K562 (cell line): ENCODE measurements around the gene TFPT. TPM values are rescaled to one million over a fixed set of nuclear protein-coding genes. Genes with fewer than 3 reads are reported as not detected.

Experiments used
- CEBPG ChIP-seq, 3 experiments: fragments of 200-800 bp in 1 of 3; sonication (Bioruptor generic) in 1 of 3; sonication (generic) in 1 of 3; formaldehyde crosslinking in 1 of 3; IDR thresholded peaks in 2 of 3; conservative IDR thresholded peaks in 1 of 3; 2 replicates each; pipeline versions ENCODE4 v1.6.1 to v1.8.0; 2016 to 2022; ENCODE audit warnings: missing compliant biosample characterization in 2 of 3, missing genetic modification characterization in 2 of 3, mild to moderate bottlenecking in 1 of 3, missing genetic modification reagents in 1 of 3
- CHD1 ChIP-seq: fragments of 200-600 bp; sonication (generic); IDR thresholded peaks from one replicate; pipeline ENCODE4 v1.6.1; 2012; ENCODE audit warnings: mild to moderate bottlenecking, moderate library complexity, low read length, inconsistent platforms
- HMBOX1 ChIP-seq: sonication (generic); IDR thresholded peaks from 2 replicates; pipeline ENCODE4 v1.6.1; 2016
- KHSRP ChIP-seq: fragments of 450-650 bp; IDR thresholded peaks from 2 replicates; pipeline ENCODE4 v1.6.1; 2017
- MNT ChIP-seq, 2 experiments: fragments of 450-650 bp; conservative IDR thresholded peaks; 2 replicates each; pipeline ENCODE4 v1.6.1; 2017; ENCODE audit warnings: mild to moderate bottlenecking in 2 of 2, moderate library complexity in 2 of 2
- SMAD1 ChIP-seq: fragments of 150-350 bp; IDR thresholded peaks from 2 replicates; pipeline ENCODE4 v1.6.1; 2014; ENCODE audit warnings: low read length, low read depth; ENCODE audit not compliant: partially characterized antibody
- TCFL5 ChIP-seq: fragments of 250-450 bp; sonication (Bioruptor Pico); conservative IDR thresholded peaks from 2 replicates; pipeline ENCODE4 v1.6.1; 2021; ENCODE audit warnings: mild to moderate bottlenecking, moderate library complexity, matching md5 sums
- TRIM28 ChIP-seq: fragments of 450-650 bp; IDR thresholded peaks from 2 replicates; pipeline ENCODE4 v1.6.1; 2017
- ZBTB40 ChIP-seq, 2 experiments: fragments of 450-650 bp in 1 of 2; sonication (generic) in 1 of 2; formaldehyde crosslinking in 1 of 2; IDR thresholded peaks; 2 replicates each; pipeline versions ENCODE4 v1.7.1 to v1.9.0; 2016 to 2022; ENCODE audit warnings: inconsistent platforms in 1 of 2, mild to moderate bottlenecking in 1 of 2, missing genetic modification reagents in 1 of 2
- ZFP91 ChIP-seq: sonication (generic); formaldehyde crosslinking; IDR thresholded peaks from 2 replicates; pipeline ENCODE4 v1.8.0; 2022; ENCODE audit warnings: mild to moderate bottlenecking, missing genetic modification reagents
- ZNF561 ChIP-seq: fragments of 450-650 bp; formaldehyde crosslinking; conservative IDR thresholded peaks from 2 replicates; pipeline ENCODE4 v1.4.0; 2020; ENCODE audit warnings: mild to moderate bottlenecking, moderate library complexity
- ZSCAN32 ChIP-seq: fragments of 450-650 bp; formaldehyde crosslinking; IDR thresholded peaks from 2 replicates; pipeline ENCODE4 v1.4.0; 2020; ENCODE audit warnings: mild to moderate bottlenecking, moderate library complexity
- polyA plus RNA-seq, 8 experiments: library from polyadenylated mRNA; depleted of rRNA in 4 of 8; stranded (reverse) in 5 of 8; unstranded in 3 of 8; fragments of >200 nt; fragmentation: Nextera tagmentation in 2 of 8; fragmentation: Illumina TruSeq in 1 of 8; extraction: Ambion mirVana in 2 of 8; extraction: Trizol in 1 of 8; gene quantifications; 2 replicates each; pipeline versions ENCODE4 v1.2.1 to v1.2.3, GENCODE V29; 2011 to 2014; ENCODE audit warnings: inconsistent platforms in 1 of 8, missing spikeins in 1 of 8
- total RNA-seq, 7 experiments: library from RNA; depleted of rRNA in 6 of 7; stranded (reverse); fragments of >200 nt in 6 of 7; fragmentation: Illumina TruSeq in 2 of 7; extraction: Trizol in 2 of 7; gene quantifications; 2 replicates each; pipeline versions ENCODE4 v1.2.1 to v1.2.3, GENCODE V29; 2011 to 2021; ENCODE audit warnings: low replicate concordance in 1 of 7

TFPT gene
- total and polyA plus RNA-seq, 9 of the 15 experiments (the other 6 are each of a cell fraction or from before 2014, with no cell fraction given): 0.72 to 16.4 (median 9.2) TPM

- TF ChIP-seq ZNF561 (no peak), SMAD1 (peak; percentile 16), CHD1 (no peak), KHSRP (peak; percentile 91), ZFP91 (CRISPR knock-in tag) (0 out of 2 replicates have a peak, but pooled peaks have one; percentile 41), ZSCAN32 (CRISPR knock-in tag) (no peak), ZBTB40 (IDR thresholded peaks at IDR 0.05) (peak; percentile 100), ZBTB40 (CRISPR knock-in tag; IDR thresholded peaks at IDR 0.05) (peak; percentile 100), MNT (conservative IDR thresholded peaks at IDR 0.05) (peak; percentile 94 to 98), TRIM28 (peak; percentile 66; the same call in 1 of the 2 replicates), TCFL5 (CRISPR knock-in tag) (no peak), CEBPG (CRISPR knock-in tag; IDR thresholded peaks at IDR 0.05) (no peak), CEBPG (tag; conservative IDR thresholded peaks at IDR 0.05 in 1 of 2, IDR thresholded peaks at IDR 0.05 in 1 of 2) (no peak), HMBOX1 (no peak)
These were observed at the start of gene TFPT, which contains the start of gene PRPF31 (continued) for GRCh38 chr19:54115109-54116063.
